HFF-Myc (cell line): Measurements from ENCODE around the gene AFF1.

Source experiments
- DNase-seq: peaks from one replicate; pipeline ENCODE4 v3.0.0-alpha.2; 2011; ENCODE audit warnings: low read depth; ENCODE audit errors: extremely low read depth
- H3K4me3 ChIP-seq: replicated peaks from 2 replicates; pipeline ENCODE4 v1.5.1; 2011; ENCODE audit warnings: low read depth, mild to moderate bottlenecking, control low read depth, low read length
- TF ChIP-seq, protein P1 (sequence below): IDR thresholded peaks from 2 replicates; pipeline ENCODE4 v1.5.1; 2012; ENCODE audit warnings: mild to moderate bottlenecking, low read depth, low read length, control low read depth; ENCODE audit errors: missing control alignments

AFF1 gene

DNA sequence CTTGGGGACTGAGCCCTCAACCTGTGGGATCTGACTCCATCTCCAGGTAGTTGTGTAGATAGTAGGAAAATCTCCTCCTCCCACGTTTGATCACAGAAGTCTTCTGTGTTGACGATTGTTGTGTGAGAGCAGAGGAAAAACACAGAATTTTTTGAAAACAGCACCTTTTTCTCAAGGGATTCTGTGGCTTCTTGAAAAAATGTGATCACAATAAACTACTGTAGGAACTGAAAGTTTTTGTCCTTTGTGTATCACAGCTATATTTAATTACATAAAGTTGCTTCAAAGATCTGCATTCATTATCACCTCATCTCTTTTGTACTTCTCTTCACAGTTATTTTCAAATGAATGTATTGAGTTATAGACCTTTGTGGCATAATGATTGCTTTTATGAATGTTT, 85.1 kb downstream of the AFF1 start:
- H3K4me3 ChIP-seq = no peak overlapping the region
- DNase-seq = no peak
- TF ChIP-seq, protein P1, sequence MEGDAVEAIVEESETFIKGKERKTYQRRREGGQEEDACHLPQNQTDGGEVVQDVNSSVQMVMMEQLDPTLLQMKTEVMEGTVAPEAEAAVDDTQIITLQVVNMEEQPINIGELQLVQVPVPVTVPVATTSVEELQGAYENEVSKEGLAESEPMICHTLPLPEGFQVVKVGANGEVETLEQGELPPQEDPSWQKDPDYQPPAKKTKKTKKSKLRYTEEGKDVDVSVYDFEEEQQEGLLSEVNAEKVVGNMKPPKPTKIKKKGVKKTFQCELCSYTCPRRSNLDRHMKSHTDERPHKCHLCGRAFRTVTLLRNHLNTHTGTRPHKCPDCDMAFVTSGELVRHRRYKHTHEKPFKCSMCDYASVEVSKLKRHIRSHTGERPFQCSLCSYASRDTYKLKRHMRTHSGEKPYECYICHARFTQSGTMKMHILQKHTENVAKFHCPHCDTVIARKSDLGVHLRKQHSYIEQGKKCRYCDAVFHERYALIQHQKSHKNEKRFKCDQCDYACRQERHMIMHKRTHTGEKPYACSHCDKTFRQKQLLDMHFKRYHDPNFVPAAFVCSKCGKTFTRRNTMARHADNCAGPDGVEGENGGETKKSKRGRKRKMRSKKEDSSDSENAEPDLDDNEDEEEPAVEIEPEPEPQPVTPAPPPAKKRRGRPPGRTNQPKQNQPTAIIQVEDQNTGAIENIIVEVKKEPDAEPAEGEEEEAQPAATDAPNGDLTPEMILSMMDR = no peak

DNA sequence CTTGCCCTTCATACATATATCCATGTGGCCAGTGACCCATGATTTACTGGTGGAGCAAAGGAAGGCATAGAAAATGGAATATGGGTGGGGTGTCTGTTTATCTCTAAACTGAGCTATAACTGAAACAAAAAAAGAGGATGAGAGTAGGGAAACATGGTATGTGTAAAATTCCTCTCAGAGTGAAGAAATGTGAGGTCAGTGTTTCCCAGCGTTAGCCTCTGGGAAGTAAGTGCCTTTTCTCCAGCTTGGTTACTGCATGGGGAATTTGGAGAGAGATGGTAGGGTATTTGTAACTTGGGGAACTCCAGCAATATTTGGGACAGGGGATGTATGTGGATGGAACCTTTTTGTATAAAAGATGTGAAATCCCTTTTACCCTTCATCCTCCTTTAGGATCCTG, 89.4 kb downstream of the AFF1 start:
- DNase-seq = no peak
- no peak overlapping the region for H3K4me3 ChIP-seq
- TF ChIP-seq, protein P1 = no peak

DNA sequence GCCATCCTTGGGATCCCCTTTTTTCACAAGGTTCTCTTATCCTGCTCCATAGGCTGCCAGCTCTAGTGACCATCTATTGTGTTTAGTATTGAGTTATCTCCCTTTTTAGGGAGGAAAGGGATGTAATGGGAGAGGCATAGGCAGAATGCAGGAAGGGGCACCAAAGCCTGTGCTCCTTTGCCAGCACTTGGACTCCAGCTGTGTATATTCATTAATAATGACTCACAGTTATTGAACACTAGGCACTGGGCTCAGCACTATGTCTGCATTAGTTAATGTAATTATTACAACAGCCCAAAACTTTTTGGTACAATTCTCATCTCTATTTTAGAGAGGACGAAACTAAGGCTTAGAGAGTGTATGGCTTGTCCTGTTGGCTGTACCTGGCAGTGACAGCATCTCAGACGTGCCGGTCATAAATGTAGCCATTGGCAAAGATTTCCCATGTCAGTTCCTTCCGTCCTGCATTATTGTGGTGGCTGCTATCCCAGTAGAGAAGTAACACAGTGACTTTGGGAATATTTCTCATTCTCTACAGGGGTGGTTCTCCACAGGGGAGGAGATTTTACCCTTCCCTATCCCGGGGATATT, 90.3 kb downstream of the AFF1 start:
- TF ChIP-seq, protein P1 = no peak
- no peak overlapping the region for H3K4me3 ChIP-seq
- no peak for DNase-seq

DNA sequence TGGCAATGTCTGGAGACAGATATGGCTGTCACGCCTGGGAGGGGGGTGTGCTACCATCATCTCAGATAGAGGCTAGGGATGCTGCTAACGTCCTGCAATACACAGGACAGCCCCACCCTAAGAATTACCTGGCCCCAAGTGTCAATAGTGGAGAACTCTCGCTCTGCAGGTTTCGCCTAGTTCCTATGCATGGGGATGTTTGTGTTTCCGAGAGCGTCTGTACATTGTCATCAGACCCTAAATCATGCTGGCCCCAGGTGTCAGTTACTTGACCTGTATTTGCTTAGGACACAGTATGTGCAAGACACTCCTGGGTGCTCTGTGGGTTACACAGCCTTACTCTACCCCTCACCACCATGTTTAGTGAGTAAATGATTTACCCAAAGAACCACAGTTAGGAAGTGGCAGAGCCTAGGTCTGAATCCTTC, 90.8 kb downstream of the AFF1 start:
- no peak for DNase-seq
- TF ChIP-seq, protein P1 = no peak
- H3K4me3 ChIP-seq = no peak overlapping the region

DNA sequence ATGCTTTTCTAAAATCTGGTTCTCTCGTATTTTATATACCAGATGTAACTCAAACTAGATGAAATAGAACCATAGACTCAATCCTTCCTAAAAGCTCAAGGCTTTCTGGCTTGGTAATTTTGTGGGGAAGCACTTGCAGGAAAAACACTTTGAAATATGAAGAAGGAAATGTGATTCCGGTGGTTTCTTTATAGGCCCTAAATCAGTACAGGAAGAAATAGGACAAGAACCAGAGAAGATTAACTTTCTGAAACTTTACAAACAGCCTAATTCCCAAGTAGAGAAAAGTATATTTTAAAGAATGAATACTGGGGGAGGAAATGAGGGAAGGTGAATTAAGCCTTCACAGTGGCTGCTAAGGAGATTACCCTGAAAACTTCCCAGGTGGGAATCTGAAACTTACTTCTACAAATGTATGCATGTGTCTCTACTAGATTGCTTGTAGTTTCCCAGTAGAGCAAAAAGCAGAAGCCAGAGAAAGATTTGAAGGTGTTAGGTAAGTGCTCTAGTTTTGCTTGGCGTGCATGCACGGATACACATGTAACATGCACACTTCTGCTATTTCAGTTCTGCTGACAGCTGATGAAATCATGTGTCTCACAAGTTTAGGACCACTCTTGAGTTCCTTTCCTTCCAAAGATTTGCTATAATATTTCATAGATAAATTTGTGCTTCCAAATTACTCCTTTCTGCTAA, 92.1 kb downstream of the AFF1 start:
- no peak for DNase-seq
- H3K4me3 ChIP-seq = no peak overlapping the region
- TF ChIP-seq, protein P1 = no peak

DNA sequence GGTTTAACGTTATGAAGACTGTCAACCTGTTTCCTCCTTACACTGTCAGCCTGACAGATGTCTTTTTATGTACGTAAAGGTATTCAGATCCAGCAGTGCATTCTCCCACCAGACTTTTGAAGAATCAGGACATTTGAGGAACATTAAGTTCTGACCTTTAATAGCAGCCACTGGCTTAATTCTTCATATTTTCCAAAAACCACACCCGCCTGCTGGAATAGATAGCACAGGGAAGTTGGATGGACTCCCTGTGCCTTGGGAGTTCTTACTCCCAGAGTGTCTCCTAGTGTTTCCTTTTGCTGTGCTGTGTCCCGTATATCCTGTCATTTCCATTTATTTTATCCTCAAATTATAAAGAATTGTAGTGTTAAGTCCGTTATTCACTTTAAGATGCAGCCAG, 94.5 kb downstream of the AFF1 start:
- TF ChIP-seq, protein P1 = no peak
- no peak for DNase-seq
- H3K4me3 ChIP-seq = no peak overlapping the region

DNA sequence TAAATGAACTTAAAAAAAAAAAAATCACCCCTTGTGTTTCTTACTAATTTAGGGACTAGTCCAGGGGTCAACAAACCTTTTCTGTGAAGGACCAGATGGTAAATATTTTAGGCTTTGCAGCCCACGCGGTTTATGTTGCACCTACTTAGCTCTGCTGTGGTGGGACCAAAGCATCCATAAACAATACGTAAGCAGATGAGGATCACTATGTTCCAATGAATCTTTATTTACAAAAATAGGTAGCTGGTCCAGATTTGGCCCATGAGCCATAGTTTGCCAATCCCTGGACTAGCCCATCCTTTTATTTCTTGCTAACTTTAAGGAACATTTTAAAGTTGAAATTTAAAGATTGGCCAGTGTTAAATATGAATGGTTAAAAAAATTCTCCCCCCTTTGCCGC, 95.3 kb downstream of the AFF1 start:
- DNase-seq = no peak
- no peak overlapping the region for H3K4me3 ChIP-seq
- TF ChIP-seq, protein P1 = no peak
